WTC11 (cell line): ENCODE data around the gene XIRP2.

Source experiments
- CREB1 ChIP-seq: sonication (generic); formaldehyde crosslinking; IDR thresholded peaks from 2 replicates; pipeline ENCODE4 v1.8.0; 2023; ENCODE audit warnings: mild to moderate bottlenecking, missing genetic modification reagents
- CTCF ChIP-seq: fragments of 200-600 bp; IDR thresholded peaks from 2 replicates; pipeline ENCODE4 v1.8.0; 2022; ENCODE audit warnings: antibody characterized with exemption

DNA sequence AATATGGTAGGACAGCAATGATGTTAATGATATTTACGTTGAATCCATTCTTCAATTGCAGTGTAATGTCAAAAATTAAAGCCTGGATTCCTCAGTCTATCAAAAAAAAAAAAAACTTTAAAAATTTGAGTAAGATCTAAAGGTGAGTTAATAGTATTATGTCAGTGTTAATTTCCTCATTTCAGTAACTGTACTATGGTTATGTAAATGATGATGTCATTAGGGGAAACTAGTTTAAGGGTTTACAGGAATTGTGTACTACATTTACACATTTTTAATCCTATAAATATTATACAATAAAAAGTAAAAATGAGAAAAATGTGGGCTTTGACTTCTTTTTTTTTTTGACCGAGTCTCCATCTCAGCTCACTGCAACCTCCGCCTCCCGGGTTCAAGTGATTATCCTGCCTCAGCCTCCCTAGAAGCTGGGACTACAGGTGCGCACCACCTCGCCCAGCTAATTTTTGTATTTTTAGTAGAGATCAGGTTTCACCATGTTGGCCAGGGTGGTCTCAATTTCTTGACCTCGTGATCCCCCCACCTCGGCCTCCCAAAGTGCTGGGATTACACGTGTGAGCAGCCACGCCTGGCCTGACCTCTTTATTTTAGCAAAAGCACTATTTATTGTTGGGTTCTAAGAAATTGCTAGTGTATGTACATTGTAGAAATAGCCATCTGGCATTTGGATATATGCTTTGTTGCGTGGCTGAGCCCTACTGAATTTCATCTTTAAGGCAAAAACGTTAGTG, 106.5 kb downstream of the XIRP2 start:
- no peak for TF ChIP-seq CTCF
- TF ChIP-seq CREB1 (CRISPR knock-in tag): no peak
